Right lobe of liver (tissue), 4 donors: ENCODE results near the gene ZDHHC14.

Experiments
- CTCF ChIP-seq, 4 donors: fragments of 200-600 bp in 3 of 4; fragments of 450-650 bp in 1 of 4; IDR thresholded peaks; one replicate each; pipeline versions ENCODE4 v1.5.1 to v1.8.0; 2016 to 2022; ENCODE audit warnings: antibody characterized with exemption in 4 of 4, mild to moderate bottlenecking in 2 of 4
- POLR2A ChIP-seq: fragments of 450-650 bp; IDR thresholded peaks from one replicate; pipeline ENCODE4 v1.6.1; 2017; ENCODE audit warnings: antibody characterized with exemption, mild to moderate bottlenecking
- donor health status: DM: no; HTN: no; CAD: no.
- donor health status: DM: no; HTN: no; CAD: no.
- donor health status: DM: no; HTN: yes; CAD: no.

GRCh38 chr6:157587127-157587926 is 206.3 kb downstream of the ZDHHC14 start:
- no peak for TF ChIP-seq POLR2A
- TF ChIP-seq CTCF (IDR thresholded peaks at IDR 0.05) = no peak
